DOHH2 (cell line): ENCODE data around the gene ACOX3.
A peak's percentile ranks its signal among the peaks of the same experiment; 100 is the strongest.

Source experiments
- H3F3A ChIP-seq: fragments of 200-600 bp; sonication (generic), shearing (Covaris generic); 2 replicates; pipeline ENCODE4 v1.6.0; 2016; ENCODE audit warnings: antibody characterized with exemption, mild to moderate bottlenecking; ENCODE audit not compliant: control insufficient read depth, insufficient read depth
- H3K27ac ChIP-seq: fragments of 200-600 bp; sonication (generic); 2 replicates; pipeline ENCODE4 v1.5.1; 2014; ENCODE audit warnings: low read depth, mild to moderate bottlenecking, low read length, moderate library complexity
- H3K27me3 ChIP-seq: fragments of 200-600 bp; sonication (generic); 2 replicates; pipeline ENCODE4 v1.6.1; 2014; ENCODE audit warnings: mild to moderate bottlenecking, low read length, mixed read lengths; ENCODE audit not compliant: control insufficient read depth
- H3K36me3 ChIP-seq: fragments of 200-600 bp; sonication (generic); 2 replicates; pipeline ENCODE4 v1.6.1; 2014; ENCODE audit warnings: mild to moderate bottlenecking, low read length, moderate library complexity, mixed read lengths; ENCODE audit not compliant: control insufficient read depth
- H3K4me1 ChIP-seq: fragments of 200-600 bp; sonication (generic); 2 replicates; pipeline ENCODE4 v1.6.1; 2014; ENCODE audit warnings: mild to moderate bottlenecking, low read length, mixed read lengths; ENCODE audit not compliant: control insufficient read depth
- H3K4me2 ChIP-seq: fragments of 200-600 bp; sonication (generic); 2 replicates; pipeline ENCODE4 v1.6.0; 2014; ENCODE audit warnings: mild to moderate bottlenecking, low read length, moderate library complexity
- H3K4me3 ChIP-seq: fragments of 200-600 bp; sonication (generic); 2 replicates; pipeline ENCODE4 v1.5.1; 2014; ENCODE audit warnings: mild to moderate bottlenecking, low read length, mixed read lengths
- H3K79me2 ChIP-seq: fragments of 200-600 bp; sonication (generic); 2 replicates; pipeline ENCODE4 v1.6.1; 2014; ENCODE audit warnings: mild to moderate bottlenecking, low read length, mixed read lengths; ENCODE audit not compliant: control insufficient read depth
- H3K9me2 ChIP-seq: fragments of 200-600 bp; sonication (generic); replicated peaks from 2 replicates; pipeline ENCODE4 v1.6.1; 2014; ENCODE audit warnings: mild to moderate bottlenecking, low read length, mixed read lengths; ENCODE audit not compliant: control insufficient read depth
- H3K9me3 ChIP-seq: fragments of 200-600 bp; sonication (generic); 2 replicates; pipeline ENCODE4 v1.6.1; 2014; ENCODE audit warnings: antibody characterized with exemption, low read length, mixed read lengths; ENCODE audit not compliant: control insufficient read depth, insufficient read depth
- H4K20me1 ChIP-seq: fragments of 200-600 bp; sonication (generic); 2 replicates; pipeline ENCODE4 v1.6.0; 2014; ENCODE audit warnings: low read depth, mild to moderate bottlenecking, antibody characterized with exemption, low read length, moderate library complexity; ENCODE audit not compliant: control insufficient read depth, insufficient read depth
- EZH2phosphoT487 ChIP-seq: fragments of 200-600 bp; sonication (generic); IDR thresholded peaks from 2 replicates; pipeline ENCODE4 v1.6.1; 2017; ENCODE audit warnings: borderline replicate concordance, mild to moderate bottlenecking, antibody characterized with exemption, low read length, moderate library complexity, mixed read lengths
- TF ChIP-seq, protein P1 (sequence below): fragments of 200-600 bp; sonication (generic); IDR thresholded peaks from one replicate; pipeline ENCODE4 v1.5.1; 2014; ENCODE audit warnings: antibody characterized with exemption, mild to moderate bottlenecking, low read depth, low read length; ENCODE audit not compliant: poor library complexity, severe bottlenecking

ACOX3 gene

GRCh38 chr4:8441499-8442091 lies 1.1 kb upstream of the ACOX3 start:
- H3K27ac ChIP-seq = no peak overlapping the region

DNA sequence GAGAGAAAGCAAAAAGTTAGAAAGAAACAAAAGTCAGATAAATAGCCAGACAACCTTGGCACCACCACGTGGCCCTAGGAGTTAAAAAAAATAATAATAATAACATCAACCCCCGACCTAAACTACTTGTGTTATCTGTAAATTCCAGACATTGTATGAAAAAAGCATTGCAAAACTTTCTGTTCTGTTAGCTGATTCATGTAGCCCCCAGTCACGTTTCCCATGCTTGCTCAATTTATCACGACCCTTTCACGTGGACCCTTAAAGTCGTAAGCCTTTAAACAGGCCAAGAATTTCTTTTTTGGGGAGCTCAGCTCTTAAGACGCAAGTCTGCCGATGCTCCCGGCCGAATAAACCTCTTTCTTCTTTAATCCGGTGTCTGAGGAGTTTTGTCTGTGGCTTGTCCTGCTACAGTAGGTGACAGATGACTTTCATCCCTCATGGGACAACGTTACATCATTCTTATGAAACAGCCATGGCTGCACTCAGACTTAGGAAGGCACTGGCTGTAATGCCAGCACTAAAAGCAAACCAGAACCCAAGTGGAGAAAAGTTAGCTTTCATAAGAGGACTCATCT lies 520 bp downstream of the ACOX3 start:
- Histone ChIP-seq H3K9me3 (no peaks in the 10 kb centered on the region), H3K36me3 (peaks cover 19% of the 10 kb centered on the region), H3K4me1 (peaks cover 58% of the 10 kb centered on the region), H3K9me2 (no peaks in the 10 kb centered on the region), H3K4me3 (peak overlapping the region; percentile 93), H3K79me2 (peaks cover 97% of the 10 kb centered on the region), H3K27me3 (no peaks in the 10 kb centered on the region), H4K20me1 (peaks cover 13% of the 10 kb centered on the region; the same call in 1 of the 2 replicates), H3F3A (peaks cover 8% of the 10 kb centered on the region), H3K27ac (peak overlapping the region; percentile 70), H3K4me2 (peak overlapping the region; percentile 96)
- TF ChIP-seq, protein P1, sequence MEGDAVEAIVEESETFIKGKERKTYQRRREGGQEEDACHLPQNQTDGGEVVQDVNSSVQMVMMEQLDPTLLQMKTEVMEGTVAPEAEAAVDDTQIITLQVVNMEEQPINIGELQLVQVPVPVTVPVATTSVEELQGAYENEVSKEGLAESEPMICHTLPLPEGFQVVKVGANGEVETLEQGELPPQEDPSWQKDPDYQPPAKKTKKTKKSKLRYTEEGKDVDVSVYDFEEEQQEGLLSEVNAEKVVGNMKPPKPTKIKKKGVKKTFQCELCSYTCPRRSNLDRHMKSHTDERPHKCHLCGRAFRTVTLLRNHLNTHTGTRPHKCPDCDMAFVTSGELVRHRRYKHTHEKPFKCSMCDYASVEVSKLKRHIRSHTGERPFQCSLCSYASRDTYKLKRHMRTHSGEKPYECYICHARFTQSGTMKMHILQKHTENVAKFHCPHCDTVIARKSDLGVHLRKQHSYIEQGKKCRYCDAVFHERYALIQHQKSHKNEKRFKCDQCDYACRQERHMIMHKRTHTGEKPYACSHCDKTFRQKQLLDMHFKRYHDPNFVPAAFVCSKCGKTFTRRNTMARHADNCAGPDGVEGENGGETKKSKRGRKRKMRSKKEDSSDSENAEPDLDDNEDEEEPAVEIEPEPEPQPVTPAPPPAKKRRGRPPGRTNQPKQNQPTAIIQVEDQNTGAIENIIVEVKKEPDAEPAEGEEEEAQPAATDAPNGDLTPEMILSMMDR = no peak
- TF ChIP-seq EZH2phosphoT487 = no peak

More at GRCh38 chr4:8441499-8442091, 1.1 kb upstream of the ACOX3 start:
- H3F3A ChIP-seq = no peaks in the 10 kb centered on the region
- TF ChIP-seq, protein P1 = no peak
- TF ChIP-seq EZH2phosphoT487 = no peak
- no peaks in the 10 kb centered on the region for H3K9me3 ChIP-seq
- H3K4me3 ChIP-seq = peak overlapping the region; percentile 93
- H3K9me2 ChIP-seq = no peaks in the 10 kb centered on the region
- H3K4me2 ChIP-seq = peak overlapping the region; percentile 96
- no peaks in the 10 kb centered on the region for H3K27me3 ChIP-seq
- H3K36me3 ChIP-seq = peaks cover 22% of the 10 kb centered on the region
- peaks cover 42% of the 10 kb centered on the region for H3K4me1 ChIP-seq
- peaks cover 13% of the 10 kb centered on the region; the same call in 1 of the 2 replicates for H4K20me1 ChIP-seq
- H3K79me2 ChIP-seq = peaks cover 96% of the 10 kb centered on the region

- no peak overlapping the region for H3K27ac ChIP-seq
- peaks cover 96% of the 10 kb centered on the region for H3K79me2 ChIP-seq
- no peaks in the 10 kb centered on the region for H3K27me3 ChIP-seq
- peaks cover 62% of the 10 kb centered on the region for H3K4me1 ChIP-seq
- peak overlapping the region; percentile 93 for H3K4me3 ChIP-seq
- H3K9me3 ChIP-seq = no peaks in the 10 kb centered on the region
- peaks cover 19% of the 10 kb centered on the region for H3K36me3 ChIP-seq
- H3K9me2 ChIP-seq = no peaks in the 10 kb centered on the region
- H3K4me2 ChIP-seq = peak overlapping the region; percentile 96
- H3F3A ChIP-seq = peaks cover 8% of the 10 kb centered on the region
- TF ChIP-seq, protein P1 = no peak
- no peak for TF ChIP-seq EZH2phosphoT487
- peaks cover 13% of the 10 kb centered on the region; the same call in 1 of the 2 replicates for H4K20me1 ChIP-seq
Measured at GRCh38 chr4:8439168-8439567, 1.4 kb downstream of the ACOX3 start.
